Inflammatory macrophage treated with lipopolysaccharide for 4 hours (primary cell): ENCODE data around the gene CTSG.
"Not testable (repeated sequence)": the region's sequence is repeated elsewhere in the genome, so short reads cannot be mapped to it uniquely, and the experiment has no call there.

Experiments used
- DNase-seq: peaks from one replicate; pipeline ENCODE4 v3.0.0-alpha.2; 2020

CTSG gene

GRCh38 chr14:24576182-24576581 lies at the start of gene CTSG:
CTSG (minus strand) TSS chr14:24576250; CDS start chr14:24576223, 27 bp downstream.
- peak; percentile 41 for DNase-seq

GRCh38 chr14:24613747-24614146 lies 37.7 kb upstream of the CTSG start:
- DNase-seq: no peak

- peak; percentile 54 for DNase-seq
Measured at GRCh38 chr14:24613241-24613640, 37.2 kb upstream of the CTSG start.

- no peak for DNase-seq
Measured at GRCh38 chr14:24612196-24612595, 36.1 kb upstream of the CTSG start.

GRCh38 chr14:24609655-24610344 lies 33.8 kb upstream of the CTSG start, which contains the start of gene GZMH:
GZMH (minus strand) TSS chr14:24609685; CDS start chr14:24609613, 72 bp downstream.
- no peak for DNase-seq

- DNase-seq: no peak
Measured at GRCh38 chr14:24607635-24608514, 31.8 kb upstream of the CTSG start.

- DNase-seq: no peak
Measured at GRCh38 chr14:24607081-24607480, 31.0 kb upstream of the CTSG start.

- DNase-seq: no peak
Measured at GRCh38 chr14:24606297-24606696, 30.2 kb upstream of the CTSG start.

- DNase-seq: peak; percentile 33
Measured at GRCh38 chr14:24605435-24606190, 29.6 kb upstream of the CTSG start.

- no peak for DNase-seq
Measured at GRCh38 chr14:24597403-24597802, 21.4 kb upstream of the CTSG start.

- no peak for DNase-seq
Measured at GRCh38 chr14:24595073-24595808, 19.2 kb upstream of the CTSG start.

- not testable (repeated sequence) for DNase-seq
Measured at GRCh38 chr14:24591004-24591403, 15.0 kb upstream of the CTSG start.

GRCh38 chr14:24584402-24584801 lies 8.4 kb upstream of the CTSG start:
- not testable (repeated sequence) for DNase-seq

GRCh38 chr14:24578558-24578957 lies 2.5 kb upstream of the CTSG start:
- DNase-seq: no peak

GRCh38 chr14:24576771-24577170 lies 721 bp upstream of the CTSG start:
- DNase-seq: peak; percentile 26

GRCh38 chr14:24574206-24574774 lies 1.8 kb downstream of the CTSG start:
- no peak for DNase-seq

- no peak for DNase-seq
Measured at GRCh38 chr14:24566318-24566717, 9.7 kb downstream of the CTSG start.

- no peak for DNase-seq
Measured at GRCh38 chr14:24565766-24566165, 10.3 kb downstream of the CTSG start.

- DNase-seq: no peak
Measured at GRCh38 chr14:24563505-24563904, 12.5 kb downstream of the CTSG start.

GRCh38 chr14:24556756-24557155 lies 19.3 kb downstream of the CTSG start:
- DNase-seq: no peak

GRCh38 chr14:24549064-24549463 lies 27.0 kb downstream of the CTSG start:
- not testable (repeated sequence) for DNase-seq

GRCh38 chr14:24542346-24542936 lies 33.6 kb downstream of the CTSG start:
- DNase-seq: no peak
